GM23248 (cell line): ENCODE results near the gene ISL1. TPM values are rescaled to one million over a fixed set of nuclear protein-coding genes. Genes with fewer than 3 reads are reported as not detected.

Experiments
- DNase-seq: peaks from one replicate; pipeline ENCODE4 v3.0.0-alpha.2; 2015
- H2AFZ ChIP-seq: fragments of 200-600 bp; sonication (generic); 2 replicates; pipeline ENCODE4 v1.6.1; 2016; ENCODE audit warnings: antibody characterized with exemption
- H3F3A ChIP-seq: fragments of 200-600 bp; sonication (generic); 2 replicates; pipeline ENCODE4 v1.6.1; 2016; ENCODE audit warnings: mild to moderate bottlenecking, antibody characterized with exemption, mixed run types; ENCODE audit not compliant: insufficient read depth
- H3K27ac ChIP-seq: fragments of 200-600 bp; sonication (generic); 2 replicates; pipeline ENCODE4 v1.5.1; 2016; ENCODE audit warnings: mild to moderate bottlenecking
- H3K27me3 ChIP-seq: fragments of 200-600 bp; sonication (generic); replicated peaks from 2 replicates; pipeline ENCODE4 v1.6.1; 2016; ENCODE audit warnings: mild to moderate bottlenecking; ENCODE audit not compliant: insufficient read depth
- H3K36me3 ChIP-seq: fragments of 200-600 bp; sonication (generic); 2 replicates; pipeline ENCODE4 v1.6.1; 2016; ENCODE audit warnings: low read depth, mild to moderate bottlenecking
- H3K4me1 ChIP-seq: fragments of 200-600 bp; sonication (generic); 2 replicates; pipeline ENCODE4 v1.6.1; 2016; ENCODE audit warnings: mild to moderate bottlenecking; ENCODE audit not compliant: insufficient read depth
- H3K4me2 ChIP-seq: fragments of 200-600 bp; sonication (generic); one replicate; pipeline ENCODE4 v1.6.1; 2016; ENCODE audit warnings: mild to moderate bottlenecking; ENCODE audit not compliant: unreplicated experiment
- H3K4me3 ChIP-seq: fragments of 200-600 bp; sonication (generic); 2 replicates; pipeline ENCODE4 v1.5.1; 2016; ENCODE audit warnings: mild to moderate bottlenecking
- H3K79me2 ChIP-seq: fragments of 200-600 bp; sonication (generic); 2 replicates; pipeline ENCODE4 v1.6.1; 2016; ENCODE audit warnings: mild to moderate bottlenecking; ENCODE audit not compliant: insufficient read depth
- H3K9ac ChIP-seq: fragments of 200-600 bp; sonication (generic); 2 replicates; pipeline ENCODE4 v1.6.1; 2016; ENCODE audit warnings: mild to moderate bottlenecking
- H3K9me2 ChIP-seq: fragments of 200-600 bp; sonication (generic); 2 replicates; pipeline ENCODE4 v1.6.1; 2016; ENCODE audit warnings: mixed run types, mild to moderate bottlenecking, moderate library complexity; ENCODE audit not compliant: insufficient read depth
- H3K9me3 ChIP-seq: fragments of 200-600 bp; sonication (generic); one replicate; pipeline ENCODE4 v1.6.1; 2017; ENCODE audit warnings: low read depth
- H4K20me1 ChIP-seq: fragments of 200-600 bp; sonication (generic); 2 replicates; pipeline ENCODE4 v1.6.0; 2016; ENCODE audit not compliant: insufficient read depth
- EZH2 ChIP-seq: fragments of 200-600 bp; sonication (generic); IDR thresholded peaks from 2 replicates; pipeline ENCODE4 v1.6.1; 2018; ENCODE audit warnings: antibody characterized with exemption, mild to moderate bottlenecking; ENCODE audit not compliant: insufficient read depth, poor library complexity, severe bottlenecking
- EZH2phosphoT487 ChIP-seq: fragments of 200-600 bp; sonication (generic); IDR thresholded peaks from 2 replicates; pipeline ENCODE4 v1.6.1; 2018; ENCODE audit warnings: antibody characterized with exemption, moderate library complexity, mild to moderate bottlenecking, low read depth; ENCODE audit not compliant: insufficient read depth
- WGBS, 2 experiments: methylation state at CpG; one replicate each; pipeline ENCODE4 v1.1.6; 2015 to 2017; ENCODE audit warnings: low lambda C conversion rate in 2 of 2, low coverage in 1 of 2; ENCODE audit errors: missing lambda C conversion rate in 2 of 2; 5-methylcytosine and 5-hydroxymethylcytosine counted together
- in situ Hi-C: fragments of 300-500 bp; cut with MboI; formaldehyde crosslinking; loops from 2 replicates; pipeline ENCODE4 v1.15.0; 2020
- polyA plus RNA-seq: library from polyadenylated mRNA; unstranded; fragments of >200 nt; fragmentation: Nextera tagmentation; extraction: Ambion mirVana; gene quantifications from 2 replicates; pipeline ENCODE4 v1.2.1, GENCODE V29; 2016
- total RNA-seq: library from RNA; depleted of rRNA; stranded (reverse); fragments of >200 nt; shearing (Covaris generic); gene quantifications from 2 replicates; pipeline ENCODE4 v1.2.3, GENCODE V29; 2014

ISL1 gene
- total and polyA plus RNA-seq, 2 experiments from 2014 or later: not detected

GRCh38 chr5:51394609-51395008 lies 11.4 kb downstream of the ISL1 start:
- H4K20me1 ChIP-seq: no peaks in the 10 kb centered on the region
- peaks cover 44% of the 10 kb centered on the region for H3K27me3 ChIP-seq
- in situ Hi-C loops: no loop called here
- H3K36me3 ChIP-seq: no peaks in the 10 kb centered on the region
- H3K9ac ChIP-seq: no peak overlapping the region
- WGBS, 2 experiments: 41 to 50% methylated on average over 2 of the region's 2 CpGs
- no peaks in the 10 kb centered on the region for H3K4me1 ChIP-seq
- H2AFZ ChIP-seq: no peak overlapping the region
- H3K9me2 ChIP-seq: no peaks in the 10 kb centered on the region
- H3K79me2 ChIP-seq: no peaks in the 10 kb centered on the region
- TF ChIP-seq EZH2phosphoT487 (no peak), EZH2 (no peak)
- H3K4me3 ChIP-seq: no peak overlapping the region
- no peaks in the 10 kb centered on the region for H3K9me3 ChIP-seq
- DNase-seq: no peak
- no peak overlapping the region for H3K4me2 ChIP-seq
- no peak overlapping the region for H3K27ac ChIP-seq
- no peaks in the 10 kb centered on the region for H3F3A ChIP-seq

GRCh38 chr5:51395245-51395644 lies 12.0 kb downstream of the ISL1 start:
- H3K9me3 ChIP-seq: no peaks in the 10 kb centered on the region
- H4K20me1 ChIP-seq: no peaks in the 10 kb centered on the region
- H3K27ac ChIP-seq: no peak overlapping the region
- in situ Hi-C loops: no loop called here
- H2AFZ ChIP-seq: no peak overlapping the region
- H3K36me3 ChIP-seq: no peaks in the 10 kb centered on the region
- H3K79me2 ChIP-seq: no peaks in the 10 kb centered on the region
- no peak for DNase-seq
- 19 to 20% methylated on average over 6 of the region's 6 CpGs for WGBS, 2 experiments
- no peaks in the 10 kb centered on the region for H3F3A ChIP-seq
- peaks cover 44% of the 10 kb centered on the region for H3K27me3 ChIP-seq
- no peak overlapping the region for H3K9ac ChIP-seq
- TF ChIP-seq EZH2: no peak
- no peak for TF ChIP-seq EZH2phosphoT487
- H3K4me2 ChIP-seq: no peak overlapping the region
- no peaks in the 10 kb centered on the region for H3K9me2 ChIP-seq
- H3K4me1 ChIP-seq: no peaks in the 10 kb centered on the region
- H3K4me3 ChIP-seq: no peak overlapping the region

- H3K9me2 ChIP-seq: no peaks in the 10 kb centered on the region
- WGBS, 2 experiments: 25 to 27% methylated on average over 10 of the region's 10 CpGs
- TF ChIP-seq EZH2 (no peak), EZH2phosphoT487 (no peak)
- H3F3A ChIP-seq: no peaks in the 10 kb centered on the region
- no peaks in the 10 kb centered on the region for H3K9me3 ChIP-seq
- H2AFZ ChIP-seq: no peak overlapping the region
- H3K4me1 ChIP-seq: no peaks in the 10 kb centered on the region
- H3K9ac ChIP-seq: no peak overlapping the region
- no peak overlapping the region for H3K27ac ChIP-seq
- no peaks in the 10 kb centered on the region for H3K36me3 ChIP-seq
- no peak overlapping the region for H3K4me2 ChIP-seq
- H4K20me1 ChIP-seq: no peaks in the 10 kb centered on the region
- H3K79me2 ChIP-seq: no peaks in the 10 kb centered on the region
- in situ Hi-C loops: no loop called here
- DNase-seq: no peak
- no peak overlapping the region for H3K4me3 ChIP-seq
- peaks cover 44% of the 10 kb centered on the region for H3K27me3 ChIP-seq
These were observed 12.6 kb downstream of the ISL1 start for GRCh38 chr5:51395666-51396356.

- WGBS, 2 experiments: 17 to 22% methylated on average over 4 of the region's 4 CpGs
These were observed 13.5 kb downstream of the ISL1 start for GRCh38 chr5:51396797-51397196.

More at GRCh38 chr5:51396797-51397196, 13.5 kb downstream of the ISL1 start:
- no peaks in the 10 kb centered on the region for H3F3A ChIP-seq
- no peak overlapping the region for H3K27ac ChIP-seq
- H3K4me1 ChIP-seq: no peaks in the 10 kb centered on the region
- in situ Hi-C loops: no loop called here
- no peaks in the 10 kb centered on the region for H3K9me3 ChIP-seq
- no peaks in the 10 kb centered on the region for H3K79me2 ChIP-seq
- H3K9me2 ChIP-seq: no peaks in the 10 kb centered on the region
- H3K27me3 ChIP-seq: peaks cover 40% of the 10 kb centered on the region
- TF ChIP-seq EZH2 (no peak), EZH2phosphoT487 (no peak)
- no peaks in the 10 kb centered on the region for H3K36me3 ChIP-seq
- H4K20me1 ChIP-seq: no peaks in the 10 kb centered on the region
- no peak overlapping the region for H3K4me3 ChIP-seq
- no peak overlapping the region for H3K9ac ChIP-seq
- H2AFZ ChIP-seq: no peak overlapping the region
- H3K4me2 ChIP-seq: no peak overlapping the region
- no peak for DNase-seq
